Left hindlimb (tissue), 1 donor: Measurements from ENCODE around the gene TBC1D22A.

Experiments used
- DNase-seq: peaks from one replicate; pipeline ENCODE4 v3.0.0-alpha.2; 2018

TBC1D22A gene

DNA sequence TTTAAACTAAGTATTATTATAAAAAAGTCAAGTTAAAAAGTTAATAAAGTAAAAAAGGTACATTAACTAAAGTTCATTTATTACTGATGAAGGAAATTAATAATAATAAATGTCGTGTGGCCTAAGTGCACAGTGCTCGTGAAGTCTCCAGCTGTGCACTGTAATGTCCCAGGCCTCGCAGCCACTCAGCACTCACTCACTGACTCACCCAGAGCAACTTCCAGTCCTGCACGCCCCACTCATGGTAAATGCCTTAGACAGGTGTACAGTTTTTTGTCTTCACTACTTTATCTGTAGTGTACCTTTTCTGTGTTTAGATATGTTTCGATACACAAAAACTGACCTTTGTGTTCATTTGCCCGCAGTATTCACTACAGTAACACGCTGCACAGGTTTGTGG, 175.5 kb downstream of the TBC1D22A start:
- no peak for DNase-seq

DNA sequence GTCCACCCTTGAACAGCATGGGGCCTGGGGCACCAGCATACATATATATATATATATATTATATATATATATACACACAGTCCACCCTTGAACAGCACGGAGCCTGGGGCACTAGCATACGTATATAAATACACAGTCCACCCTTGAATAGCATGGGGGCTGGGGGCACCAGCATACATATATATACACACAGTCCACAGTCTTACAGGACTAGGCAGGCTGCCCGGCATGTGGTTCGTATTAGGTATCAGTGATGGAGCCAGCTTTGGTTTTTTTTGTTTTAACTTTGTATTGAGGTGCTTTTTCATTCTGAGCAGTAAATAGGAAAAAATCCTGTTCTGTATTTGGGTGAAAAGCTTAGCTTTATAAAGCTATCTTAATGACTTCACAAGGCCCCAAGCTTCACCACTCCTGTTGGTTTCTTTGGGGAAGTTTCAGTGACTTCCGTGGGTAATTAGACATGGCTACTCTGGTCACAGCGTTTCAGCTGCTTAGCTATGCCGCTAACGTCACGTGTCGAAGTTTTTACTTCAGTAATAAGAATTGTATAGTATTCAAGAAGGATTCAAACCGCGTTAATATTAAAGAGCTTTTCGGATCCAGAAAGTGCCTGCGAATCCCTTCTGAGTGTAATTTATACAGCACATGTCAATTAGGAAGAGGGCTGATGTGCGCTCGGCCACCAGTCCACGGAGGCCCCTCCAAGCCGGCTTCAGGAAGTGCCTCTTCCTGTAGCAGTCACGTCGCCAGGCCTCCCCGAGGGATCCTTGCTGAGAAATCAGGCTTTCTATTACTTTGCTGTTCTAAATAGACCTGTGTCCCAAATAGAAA, 179.7 kb downstream of the TBC1D22A start:
- peak; percentile 73 for DNase-seq

DNA sequence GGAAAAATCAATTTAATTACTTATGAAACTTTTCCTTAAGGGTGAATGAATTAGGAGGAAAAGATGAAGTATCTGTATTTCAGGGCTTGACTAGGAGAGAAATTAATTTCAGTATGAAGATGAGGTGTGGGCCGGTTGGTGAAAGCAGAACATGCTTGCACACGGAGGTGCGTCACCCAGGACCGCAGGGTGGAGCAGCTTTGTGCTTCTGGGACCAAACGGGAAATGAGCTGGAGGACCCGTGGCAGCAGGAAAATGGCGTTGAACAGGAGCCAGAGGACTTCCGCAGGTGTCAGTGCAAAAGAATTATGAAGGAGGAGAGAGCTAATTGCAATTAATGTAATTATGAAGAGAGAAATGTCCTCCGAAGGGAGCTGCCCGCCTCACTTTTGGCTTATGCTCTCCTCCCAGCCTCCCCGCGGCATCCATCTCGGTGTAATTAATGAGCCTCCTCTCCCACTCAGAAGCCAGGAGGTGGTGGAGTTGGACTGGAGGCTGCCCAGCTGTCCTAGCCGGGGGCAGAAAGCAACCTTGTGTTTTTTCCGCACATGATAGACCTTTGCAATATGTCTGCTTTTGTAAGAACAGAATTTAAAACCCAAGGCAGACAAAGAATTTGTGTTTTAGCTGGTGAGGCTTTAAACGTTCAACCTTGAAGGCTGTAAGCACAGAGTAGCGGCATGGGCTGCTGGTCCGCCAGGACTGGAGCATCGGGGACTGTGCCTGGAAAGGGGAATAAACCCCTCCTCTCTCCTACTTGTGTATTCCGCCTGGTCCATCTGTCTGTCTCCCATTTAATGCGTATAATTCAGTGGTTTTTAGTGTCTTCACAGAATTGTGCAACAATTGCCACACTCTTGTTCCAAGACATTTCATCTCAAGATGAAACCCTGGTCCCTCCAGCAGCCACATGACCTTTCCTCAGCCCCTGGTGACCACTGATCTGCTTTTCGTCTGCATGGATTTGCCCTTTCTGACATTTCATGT, 180.6 kb downstream of the TBC1D22A start:
- DNase-seq = no peak

DNA sequence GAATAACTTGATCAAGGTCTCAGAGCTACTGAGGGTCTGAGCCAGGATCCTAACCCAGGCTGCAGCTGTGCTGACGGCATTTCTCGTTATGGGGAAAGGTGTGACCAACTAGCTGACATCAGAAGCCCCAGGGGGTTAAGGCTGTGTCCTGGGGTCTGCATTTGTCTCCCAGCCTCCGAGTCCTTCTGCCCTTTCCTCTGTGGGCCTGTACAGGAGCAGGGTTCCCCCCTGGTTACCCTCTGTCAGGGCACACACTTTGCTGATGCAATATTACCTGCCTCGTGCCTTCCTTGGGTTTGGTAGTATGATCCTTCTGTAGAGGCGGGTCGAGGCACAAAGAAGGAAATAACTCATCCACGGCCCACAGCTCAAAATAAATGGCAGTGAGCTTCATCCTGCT, 183.0 kb downstream of the TBC1D22A start:
- DNase-seq = no peak

DNA sequence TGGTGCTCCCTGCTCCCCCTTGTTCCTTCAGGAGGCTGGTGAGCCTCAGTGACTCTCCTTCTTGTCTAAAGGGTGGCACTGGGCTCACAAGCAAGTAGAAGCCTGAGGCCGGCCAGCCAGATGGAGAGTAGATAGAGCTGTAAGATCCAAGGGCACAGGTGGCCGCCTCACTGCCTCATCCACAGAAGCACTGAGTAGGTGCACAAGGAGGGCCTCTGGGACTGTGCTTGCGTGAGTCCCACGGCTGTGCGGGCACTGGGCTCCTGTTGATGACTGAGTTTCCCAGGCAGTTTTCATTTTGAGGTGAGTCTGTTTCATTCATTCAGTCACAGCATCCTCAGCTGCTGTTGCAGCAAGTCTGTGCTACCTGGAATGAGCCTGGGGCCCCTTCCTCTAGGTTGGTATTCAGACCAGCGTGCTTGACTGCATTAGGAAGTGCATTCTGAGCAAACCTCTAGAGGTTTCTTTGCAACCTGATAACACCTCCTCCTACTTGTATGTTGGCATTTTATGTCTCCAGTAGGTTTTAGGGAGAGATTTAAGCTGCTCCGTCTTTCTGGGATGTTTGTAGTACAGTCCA, 184.0 kb downstream of the TBC1D22A start:
- DNase-seq = no peak

DNA sequence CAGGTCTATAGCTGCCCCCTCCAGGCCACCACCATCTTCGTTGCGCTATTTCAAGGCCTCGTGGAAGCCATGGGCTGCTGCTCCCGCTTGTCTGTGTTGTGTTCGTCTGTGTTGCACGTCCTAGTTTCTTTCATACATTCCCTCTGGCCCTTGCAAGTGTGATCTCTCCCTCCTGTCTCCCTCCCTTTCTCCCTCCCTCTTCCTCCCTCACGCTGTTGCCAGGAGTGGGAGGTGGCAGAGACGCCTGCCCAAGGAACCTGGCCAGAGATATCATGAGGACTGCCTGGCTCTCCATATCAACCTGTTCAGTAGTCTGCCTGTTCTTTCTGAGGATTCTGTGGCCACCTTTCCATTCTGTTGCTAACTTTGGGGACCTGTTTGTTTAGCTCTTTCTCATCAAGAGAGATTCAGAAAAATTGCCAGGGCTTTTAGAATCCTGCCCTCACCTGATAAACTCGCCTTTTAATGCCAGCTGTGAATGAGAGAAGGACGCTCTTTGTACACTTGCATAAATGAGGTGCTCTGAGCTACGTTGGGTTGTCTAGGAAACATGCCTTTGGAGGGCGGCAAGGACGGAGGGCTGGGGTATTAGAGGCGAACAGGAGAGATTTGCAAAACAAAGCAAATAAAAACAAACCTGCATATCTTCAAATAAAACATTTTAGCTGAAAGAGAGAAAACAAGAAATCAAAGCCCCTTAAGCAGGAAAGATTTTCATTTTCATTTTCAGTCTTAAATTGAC, 185.2 kb downstream of the TBC1D22A start:
- DNase-seq = no peak

DNA sequence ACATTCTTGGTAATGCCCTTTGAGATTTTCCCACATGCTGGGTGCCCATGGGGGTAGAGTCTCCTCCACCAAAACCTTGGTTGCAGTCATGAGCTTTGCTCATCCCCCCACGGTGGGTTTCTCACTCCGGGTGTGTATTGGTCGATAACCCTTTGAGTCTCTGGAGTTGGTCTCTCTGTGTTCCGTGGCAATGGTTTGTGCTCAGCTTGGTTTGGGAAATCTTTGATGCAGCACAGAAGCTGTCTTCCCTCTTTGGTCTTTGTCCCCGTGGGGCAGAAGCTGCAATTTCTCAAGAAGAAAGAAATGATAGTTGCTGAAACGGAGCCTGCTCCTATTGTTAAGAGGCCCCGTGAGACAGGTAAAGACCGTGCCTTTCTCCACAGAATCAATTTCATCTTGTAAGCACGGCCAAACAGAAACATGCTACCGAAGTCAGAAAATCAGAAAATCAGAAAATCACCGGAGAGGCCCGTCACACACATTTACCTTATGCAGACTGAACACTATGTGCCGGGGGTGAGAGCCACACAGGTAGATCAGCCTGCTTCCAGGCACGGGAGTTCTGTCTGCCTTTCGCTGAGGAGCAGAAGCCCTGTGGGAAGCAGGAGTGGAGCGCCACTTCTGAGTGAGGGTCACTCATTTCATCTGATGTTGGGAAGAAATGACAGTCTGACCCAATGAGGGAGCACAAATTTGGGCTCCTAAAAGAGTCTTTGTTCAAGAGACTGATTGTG, 186.1 kb downstream of the TBC1D22A start:
- no peak for DNase-seq

DNA sequence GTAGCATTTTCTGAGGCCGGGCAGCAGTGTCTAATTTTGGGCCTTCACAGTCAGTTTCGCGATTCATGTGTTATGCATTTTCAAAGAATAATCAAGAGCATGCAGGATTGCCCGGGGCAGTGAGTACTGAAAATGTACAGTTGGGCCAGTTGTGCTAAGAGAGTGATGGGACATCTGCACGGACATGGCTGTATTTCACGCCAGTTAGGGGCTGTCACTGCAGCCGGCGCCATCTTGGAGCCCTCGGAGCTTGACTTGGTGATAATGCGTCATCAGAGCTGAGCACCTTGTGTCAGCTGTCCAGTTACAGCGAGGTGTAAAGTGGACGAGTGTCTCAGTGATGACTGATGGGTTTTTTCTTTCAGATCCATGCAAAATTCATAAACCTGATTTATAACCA, 188.9 kb downstream of the TBC1D22A start:
- DNase-seq = no peak

DNA sequence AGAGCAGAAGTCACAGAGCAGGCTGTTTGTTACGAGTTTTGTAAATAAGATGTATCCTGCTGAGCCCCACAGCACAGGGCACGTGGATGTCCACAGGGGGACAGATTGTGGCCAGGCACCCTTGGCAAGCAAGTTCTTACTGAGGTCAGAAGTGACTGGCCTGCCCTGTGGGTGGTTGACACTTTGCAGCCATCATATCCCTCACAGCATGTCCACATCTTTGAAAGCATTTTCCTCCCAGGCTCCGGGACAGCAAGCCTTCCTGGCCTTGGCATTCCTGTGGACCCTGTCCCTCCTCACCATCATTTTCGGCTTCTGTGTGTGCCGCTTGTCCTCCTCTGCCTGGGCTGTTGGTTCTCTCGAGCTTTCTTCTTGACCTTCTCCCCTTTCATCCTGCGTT, 189.5 kb downstream of the TBC1D22A start:
- no peak for DNase-seq

DNA sequence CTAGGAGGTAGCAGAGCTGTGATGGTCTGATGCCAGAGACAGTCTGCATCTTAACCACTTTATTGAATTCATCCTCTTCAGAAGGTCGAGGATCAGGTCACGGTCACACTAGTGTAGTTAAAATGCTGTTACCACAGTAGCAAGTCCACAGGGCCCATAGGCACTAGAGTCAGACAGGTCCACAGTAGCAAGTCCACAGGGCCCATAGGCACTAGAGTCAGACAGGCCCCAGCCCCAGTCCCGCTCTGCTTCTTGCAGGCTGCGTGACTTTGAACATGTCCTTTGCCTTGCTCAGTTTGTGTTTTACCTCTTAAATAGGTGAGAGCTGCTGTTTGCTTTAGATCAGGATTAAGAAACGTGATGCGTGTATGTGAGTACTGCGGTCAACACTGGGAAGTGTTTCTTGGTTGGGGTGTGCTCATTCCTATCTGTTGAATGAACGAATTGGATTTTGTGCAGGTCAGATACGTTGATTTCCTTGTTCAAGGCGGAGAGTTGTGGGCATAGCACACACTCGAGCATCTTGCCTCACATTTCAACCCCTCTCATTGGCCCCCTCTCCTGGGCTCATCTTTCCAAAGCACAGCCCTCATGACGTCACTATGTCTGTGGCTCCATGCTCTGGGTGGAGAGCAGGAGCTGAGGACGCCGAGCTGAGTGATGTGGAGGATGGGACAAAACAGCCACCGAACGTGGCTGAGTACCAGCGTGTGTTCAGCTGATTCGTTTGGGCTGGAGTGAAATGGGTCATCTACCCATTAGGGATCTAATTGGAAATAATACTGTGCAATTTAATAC, 191.7 kb downstream of the TBC1D22A start:
- DNase-seq = no peak

DNA sequence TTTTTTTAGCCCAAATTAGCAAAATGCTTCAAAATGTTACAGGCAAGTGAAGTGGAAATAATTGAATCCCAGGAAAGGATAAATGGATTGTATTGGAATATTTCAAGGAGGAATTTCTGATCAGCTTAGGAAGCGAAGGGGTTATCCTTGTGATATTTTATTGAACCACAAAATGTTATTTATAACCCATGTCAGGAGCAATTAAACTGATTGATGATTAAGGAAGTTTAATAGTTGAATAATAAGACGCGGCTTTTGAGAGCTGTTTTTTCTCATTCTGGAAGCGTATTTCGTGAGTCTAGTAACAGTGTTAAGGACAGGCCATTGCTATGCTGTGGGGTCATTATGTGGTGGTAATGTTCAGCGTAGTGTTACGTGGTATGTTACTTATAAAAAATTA, 192.3 kb downstream of the TBC1D22A start:
- DNase-seq = no peak

DNA sequence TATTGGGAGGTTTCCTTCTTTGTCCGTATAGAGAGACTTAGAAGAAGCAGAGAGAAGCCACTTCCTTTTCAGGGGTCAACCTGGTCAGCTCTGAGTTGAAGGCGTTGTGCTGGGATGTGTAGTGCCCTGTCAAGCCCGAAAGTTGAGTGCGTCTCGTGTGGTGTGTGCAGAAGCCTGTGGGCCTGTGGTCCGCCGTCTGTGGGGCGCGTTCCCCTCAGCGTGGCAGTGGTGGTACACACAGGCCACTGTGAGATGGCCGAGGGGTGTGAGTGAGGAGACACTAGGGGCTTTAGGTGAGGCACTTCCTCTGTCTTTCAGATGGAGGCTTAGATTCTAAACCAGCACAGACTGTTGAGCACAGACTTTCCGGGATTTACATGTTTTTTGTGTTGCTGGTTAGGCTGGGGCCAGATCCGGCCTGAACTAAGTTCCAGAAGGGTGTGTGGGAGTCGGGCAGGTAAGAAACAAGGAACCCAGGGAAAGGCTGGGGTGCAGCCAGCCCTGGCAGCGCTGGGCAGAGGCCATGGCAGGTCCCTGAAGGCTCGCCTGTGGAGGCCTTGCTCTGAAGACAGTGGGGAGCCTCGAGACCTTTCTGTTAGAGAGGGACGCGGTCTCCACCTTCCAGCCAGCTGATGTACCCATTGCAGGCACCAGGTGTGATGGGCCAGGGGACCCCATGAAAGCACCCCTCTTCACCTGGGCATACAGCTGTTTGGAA, 194.2 kb downstream of the TBC1D22A start:
- DNase-seq = no peak

DNA sequence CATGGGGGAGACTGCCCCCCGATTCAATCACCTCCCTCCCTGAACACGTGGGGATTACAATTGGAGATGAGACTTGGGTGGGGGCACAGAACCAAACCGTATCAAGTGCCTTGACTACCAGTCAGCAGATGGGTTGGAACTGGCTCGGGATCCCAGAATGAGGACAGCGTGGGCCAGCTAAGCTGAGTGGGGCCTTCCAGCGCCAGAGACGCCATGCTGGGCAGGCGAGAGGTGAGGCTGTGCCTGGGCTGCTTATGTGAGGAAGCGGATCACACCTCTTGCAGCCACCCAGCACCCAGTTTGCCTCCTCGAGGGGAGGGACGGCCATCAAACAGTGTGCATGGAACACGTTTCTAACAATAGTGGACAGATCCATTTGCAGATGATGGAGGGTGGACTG, 195.1 kb downstream of the TBC1D22A start:
- no peak for DNase-seq

DNA sequence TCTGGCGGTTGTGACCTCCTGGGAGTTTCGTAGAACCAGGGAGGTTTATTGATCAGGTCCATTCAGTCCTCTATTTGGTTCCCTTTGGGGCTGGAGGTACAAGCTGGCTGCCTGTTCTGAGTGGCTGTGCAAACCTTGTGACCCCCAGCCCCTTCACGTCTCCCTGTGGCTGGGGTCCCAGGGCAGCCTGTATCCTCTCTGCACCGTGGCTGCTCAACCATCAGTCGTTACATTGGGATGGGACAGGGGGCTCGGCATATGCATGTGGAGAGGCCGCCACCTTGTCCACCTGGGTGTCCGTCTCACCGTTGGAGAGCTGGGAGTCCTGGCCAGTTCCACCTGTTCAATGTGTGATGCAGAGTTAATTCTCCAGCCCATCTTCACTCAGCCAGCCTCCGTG, 195.7 kb downstream of the TBC1D22A start:
- no peak for DNase-seq

DNA sequence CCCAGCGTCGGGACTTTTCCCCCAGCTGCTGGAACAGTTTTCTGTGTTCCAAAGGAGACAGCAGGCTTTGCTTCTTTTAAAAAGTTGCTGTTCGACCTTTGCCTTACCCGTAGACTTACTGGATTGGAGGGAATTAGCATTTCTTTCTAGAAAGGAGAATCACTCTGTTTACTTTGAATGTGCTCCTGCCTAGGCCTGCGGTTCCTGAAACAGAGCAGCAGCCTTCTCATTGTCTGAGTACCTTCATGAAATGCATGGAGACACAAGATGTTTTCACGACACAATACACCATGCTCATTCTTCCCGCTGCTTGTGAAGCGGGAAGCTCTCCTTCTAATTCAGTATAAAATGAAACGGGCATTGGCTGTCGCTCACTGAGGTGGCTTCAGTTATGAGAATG, 196.2 kb downstream of the TBC1D22A start:
- no peak for DNase-seq

DNA sequence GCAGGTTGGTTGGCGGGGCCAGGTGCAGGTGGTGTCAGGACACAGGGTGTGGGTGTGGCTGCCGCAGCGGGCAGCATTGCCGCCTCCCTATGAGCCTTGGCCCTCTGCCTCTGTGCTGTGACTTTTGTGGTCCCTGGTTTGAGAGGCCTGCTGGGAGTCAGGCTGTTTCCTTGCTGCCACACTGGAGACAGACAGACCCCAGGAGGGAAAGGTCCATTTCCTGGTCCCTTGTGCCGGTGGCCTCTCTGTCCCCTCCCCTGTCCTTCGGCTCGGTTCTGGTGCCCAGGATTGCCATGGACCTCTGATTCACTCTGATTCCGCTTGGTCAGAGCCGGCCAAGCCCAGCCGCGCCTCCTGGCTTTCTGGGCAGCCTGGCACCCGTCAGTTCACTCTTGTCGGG, 196.9 kb downstream of the TBC1D22A start:
- DNase-seq = no peak

DNA sequence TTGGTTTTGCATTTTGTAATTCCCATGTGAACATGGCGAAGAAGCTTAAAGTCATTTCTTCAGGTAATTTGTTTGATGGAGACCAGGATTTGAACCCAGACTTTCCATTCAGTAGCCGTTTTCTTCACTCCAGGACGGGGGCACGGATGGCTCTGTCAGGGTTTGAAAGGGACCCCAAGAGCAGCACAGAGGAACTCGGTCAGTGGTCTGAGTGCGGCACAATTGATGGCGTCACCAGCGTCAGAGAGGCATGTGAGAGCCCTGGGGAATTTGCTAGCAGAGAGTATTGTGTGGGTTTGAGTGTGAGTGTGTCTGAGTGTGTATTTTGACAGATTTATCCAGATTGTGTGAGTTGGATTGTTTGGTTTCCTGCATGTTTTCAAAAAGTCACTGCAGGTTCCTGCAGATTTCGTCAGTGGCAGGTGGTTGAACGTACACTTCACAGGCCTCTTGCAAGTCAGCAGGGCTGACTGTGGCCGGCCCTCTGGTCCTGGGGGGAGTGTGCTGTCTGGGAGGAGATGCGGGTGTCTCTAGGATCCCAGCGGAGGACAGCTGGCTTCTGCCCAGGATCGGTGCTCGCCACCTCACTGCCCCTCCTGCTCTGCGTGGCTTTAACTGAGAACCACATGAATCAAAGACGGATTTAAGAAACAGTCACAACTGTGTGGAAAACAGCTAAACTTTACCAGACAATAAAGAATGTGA, 199.3 kb downstream of the TBC1D22A start:
- no peak for DNase-seq

DNA sequence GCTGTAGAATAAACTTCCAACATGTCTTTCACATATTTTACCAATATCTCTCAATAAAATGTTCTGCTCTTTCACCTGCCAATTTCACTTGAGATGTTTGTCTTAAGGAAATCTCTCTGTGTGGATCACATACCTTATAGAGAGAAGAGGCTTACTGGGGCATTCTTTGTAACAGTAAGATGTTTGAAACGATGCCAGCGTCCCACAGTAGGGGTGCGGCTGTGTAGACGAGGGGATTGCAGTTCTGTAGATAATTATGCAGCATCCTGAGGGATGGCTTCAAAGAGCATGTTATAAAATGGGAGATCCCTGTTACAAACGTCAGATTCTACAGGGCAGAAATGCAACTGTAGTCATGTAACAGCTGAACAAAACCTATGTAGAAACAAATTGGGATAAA, 200.0 kb downstream of the TBC1D22A start:
- DNase-seq = no peak

DNA sequence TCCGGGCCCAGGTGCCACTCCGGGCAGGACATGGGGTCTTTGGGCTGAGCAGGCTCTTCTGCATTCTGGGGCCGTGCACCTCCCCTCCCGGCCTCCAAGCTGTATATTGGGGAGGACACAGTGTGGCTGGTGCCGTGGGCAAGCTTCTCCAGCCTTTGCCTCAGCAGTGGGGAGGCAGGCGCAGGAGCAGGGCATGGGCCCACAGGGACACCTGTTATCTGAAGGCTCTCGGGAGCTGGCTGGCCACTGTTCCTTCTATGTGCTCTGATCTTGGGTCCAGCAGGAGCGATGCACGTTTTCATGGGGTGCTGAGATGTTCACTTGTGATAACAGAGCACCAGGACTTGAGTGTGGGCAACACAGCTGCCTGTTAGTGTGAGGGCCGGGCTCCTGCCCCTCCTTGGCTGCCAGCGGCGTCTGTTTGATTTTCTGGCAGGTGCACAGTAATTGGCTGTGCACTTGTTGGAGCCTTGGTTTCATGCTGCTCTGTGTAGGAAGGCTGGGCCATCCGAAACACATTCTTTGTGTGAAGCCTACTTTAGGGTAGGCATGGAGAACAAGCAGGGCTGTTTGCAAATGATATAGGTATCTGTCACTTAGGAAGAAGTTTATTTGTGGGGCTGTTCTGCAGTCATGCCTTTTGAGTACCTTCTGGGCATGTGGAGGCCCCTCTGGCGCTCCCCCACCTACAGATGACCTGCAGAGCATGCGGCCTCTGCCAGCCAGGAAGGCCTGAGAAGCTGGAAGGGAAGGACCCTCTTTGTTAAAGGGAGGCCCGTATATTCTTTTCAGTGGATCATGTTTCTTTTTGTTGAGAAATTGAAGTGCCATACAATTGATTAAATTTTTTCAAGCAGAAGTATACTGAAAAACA, 201.5 kb downstream of the TBC1D22A start:
- no peak for DNase-seq
